ENCODE results near the gene CCDC85B. TPM values are rescaled to one million over a fixed set of nuclear protein-coding genes. Genes with fewer than 3 reads are reported as not detected.

CCDC85B gene
- total and polyA plus RNA-seq, 2 of the 13 experiments (the other 11 are each of a cell fraction or from before 2014, with no cell fraction given): 8.2 to 19.5 TPM

DNA sequence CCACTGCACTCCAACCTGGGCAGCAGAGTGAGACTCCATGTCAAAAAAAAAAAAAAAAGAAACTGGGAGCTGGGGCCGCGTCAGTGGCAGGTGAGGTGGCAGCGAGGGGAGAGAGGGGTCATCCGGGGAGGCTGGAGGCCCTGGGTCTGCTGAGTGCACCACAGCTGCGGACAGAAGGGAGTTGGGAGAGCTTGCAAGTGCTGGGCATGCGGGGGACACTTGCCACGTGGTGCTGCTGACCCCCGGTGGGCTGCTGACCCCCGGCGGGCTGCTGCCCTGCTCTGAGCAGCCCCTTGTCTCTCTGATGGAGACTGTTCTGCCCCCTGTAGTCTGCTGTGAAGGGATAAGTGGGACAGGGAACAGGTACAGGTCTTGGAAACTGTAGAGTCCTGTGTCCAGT is 31.4 kb downstream of the CCDC85B start (continued):
- no peak for TF ChIP-seq TRIM24 (CRISPR knock-in tag; IDR thresholded peaks at IDR 0.05)
- TF ChIP-seq, protein P1, sequence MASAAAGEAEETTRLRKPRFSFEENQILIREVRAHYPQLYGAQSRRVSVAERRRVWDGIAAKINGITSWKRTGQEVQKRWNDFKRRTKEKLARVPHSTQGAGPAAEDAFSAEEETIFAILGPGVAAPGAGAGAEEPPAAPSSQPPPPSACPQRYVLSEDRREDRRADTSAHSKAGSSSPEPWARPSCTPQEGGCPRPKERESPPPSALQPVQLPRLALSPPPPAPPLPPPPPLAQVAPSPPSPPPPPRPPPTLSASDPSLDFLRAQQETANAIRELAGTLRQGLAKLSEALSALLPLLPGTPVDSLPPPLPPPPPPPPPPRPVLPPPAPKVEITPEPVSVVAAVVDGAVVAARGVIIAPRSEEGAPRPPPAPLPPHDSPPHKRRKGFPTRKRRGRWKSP (CRISPR knock-in tag; IDR thresholded peaks at IDR 0.05): no peak
- TF ChIP-seq ZNF605 (CRISPR knock-in tag; IDR thresholded peaks at IDR 0.05): no peak
- no peak for TF ChIP-seq ZNF746 (CRISPR knock-in tag; IDR thresholded peaks at IDR 0.05)
- TF ChIP-seq POLR2AphosphoS5 (IDR thresholded peaks at IDR 0.05; ENCODE audit: low read depth, low read length): no peak
- TF ChIP-seq, protein P2, sequence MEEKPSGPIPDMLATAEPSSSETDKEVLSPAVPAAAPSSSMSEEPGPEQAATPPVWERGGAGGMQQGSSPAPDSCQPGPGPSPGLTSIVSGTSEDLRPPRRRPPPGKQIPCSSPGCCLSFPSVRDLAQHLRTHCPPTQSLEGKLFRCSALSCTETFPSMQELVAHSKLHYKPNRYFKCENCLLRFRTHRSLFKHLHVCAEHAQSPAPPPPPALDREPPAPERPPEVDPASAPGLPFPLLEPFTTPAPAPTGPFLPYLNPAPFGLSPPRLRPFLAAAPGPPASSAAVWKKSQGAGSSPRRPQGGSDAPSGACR (CRISPR knock-in tag; IDR thresholded peaks at IDR 0.05): no peak
- no peak for TF ChIP-seq ZNF850 (CRISPR knock-in tag; conservative IDR thresholded peaks at IDR 0.05)

DNA sequence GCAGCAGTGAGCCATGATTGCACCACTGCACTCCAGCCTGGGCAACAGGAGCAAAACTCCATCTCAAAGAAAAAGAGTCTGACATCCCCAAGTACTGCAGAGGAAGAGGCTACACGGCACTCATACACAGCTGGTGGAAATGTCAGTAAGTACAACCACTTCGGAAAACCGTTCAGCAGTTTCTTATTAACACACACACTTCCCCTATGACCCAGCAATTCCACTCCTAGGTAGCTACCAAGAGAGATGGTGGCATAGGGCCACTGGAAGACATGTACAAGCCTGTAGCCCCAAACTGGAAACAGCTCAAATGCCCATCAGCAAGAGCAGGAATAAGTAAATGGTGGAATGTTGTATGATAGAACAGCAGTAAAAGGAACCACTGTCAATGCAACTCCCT is 32.1 kb downstream of the CCDC85B start:
- 91% methylated on average over 3 of the region's 3 CpGs for WGBS (ENCODE audit: low lambda C conversion rate)
- no peaks in the 10 kb centered on the region for H3K9me3 ChIP-seq (ENCODE audit: low read length)
- no peak overlapping the region for H3K4me2 ChIP-seq (ENCODE audit: low read depth, low read length)
- H3K27me3 ChIP-seq (ENCODE audit: control insufficient read depth in 1 of 2, insufficient read depth in 2 of 2, low read length in 2 of 2): no peaks in the 10 kb centered on the region
- POLR2A ChIA-PET: no interaction called here
- BruUV-seq (replicated peaks): no TSS peak
- peaks cover 11% of the 10 kb centered on the region for H3K79me2 ChIP-seq (ENCODE audit: insufficient read depth, low read length)
- H3K9ac ChIP-seq (ENCODE audit: insufficient read depth, low read depth, low read length): no peak overlapping the region
- FAIRE-seq: no peak
- intact Hi-C loops (cut with micrococcal nuclease; ENCODE audit: unreplicated experiment) (no loop called here), in situ Hi-C loops (cut with HindIII; ENCODE audit: extremely low pct_ligation_motif_present, low pct_unique_long_range_greater_than_20kb) (no loop called here)
- no peak overlapping the region for H3K27ac ChIP-seq (ENCODE audit: extremely low read length, insufficient read depth, low read length)
- CTCF ChIA-PET (ENCODE audit: low intra/inter-chr PET ratio, low total read pairs): no interaction called here
- no peak for DNase-seq (ENCODE audit: low spot score)
- H3K36me3 ChIP-seq (replicated peaks in 1 of 2; ENCODE audit: control insufficient read depth in 1 of 2, insufficient read depth in 2 of 2, low read length in 2 of 2): no peaks in the 10 kb centered on the region; a peak in 1 of 5 replicates
- H2AFZ ChIP-seq (ENCODE audit: low read length): no peak overlapping the region
- no peaks in the 10 kb centered on the region for H4K20me1 ChIP-seq (ENCODE audit: insufficient read depth, low read length)
- peaks cover 22% of the 10 kb centered on the region for H3K4me1 ChIP-seq (ENCODE audit: insufficient read depth, low read length)
- H3K4me3 ChIP-seq (replicated peaks in 1 of 3; ENCODE audit: insufficient read depth in 1 of 3, low read depth in 2 of 3, low read length in 3 of 3): no peak overlapping the region
- no peak for ATAC-seq
- TF ChIP-seq PLRG1 (conservative IDR thresholded peaks at IDR 0.05) (no peak), JUN (CRISPR knock-in tag; IDR thresholded peaks at IDR 0.05) (no peak), PHF5A (CRISPR knock-in tag; IDR thresholded peaks at IDR 0.05; ENCODE audit: low read depth, unreplicated experiment) (no peak), SRY (CRISPR knock-in tag; IDR thresholded peaks at IDR 0.05) (no peak)
- TF ChIP-seq, protein P3, sequence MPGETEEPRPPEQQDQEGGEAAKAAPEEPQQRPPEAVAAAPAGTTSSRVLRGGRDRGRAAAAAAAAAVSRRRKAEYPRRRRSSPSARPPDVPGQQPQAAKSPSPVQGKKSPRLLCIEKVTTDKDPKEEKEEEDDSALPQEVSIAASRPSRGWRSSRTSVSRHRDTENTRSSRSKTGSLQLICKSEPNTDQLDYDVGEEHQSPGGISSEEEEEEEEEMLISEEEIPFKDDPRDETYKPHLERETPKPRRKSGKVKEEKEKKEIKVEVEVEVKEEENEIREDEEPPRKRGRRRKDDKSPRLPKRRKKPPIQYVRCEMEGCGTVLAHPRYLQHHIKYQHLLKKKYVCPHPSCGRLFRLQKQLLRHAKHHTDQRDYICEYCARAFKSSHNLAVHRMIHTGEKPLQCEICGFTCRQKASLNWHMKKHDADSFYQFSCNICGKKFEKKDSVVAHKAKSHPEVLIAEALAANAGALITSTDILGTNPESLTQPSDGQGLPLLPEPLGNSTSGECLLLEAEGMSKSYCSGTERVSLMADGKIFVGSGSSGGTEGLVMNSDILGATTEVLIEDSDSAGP (CRISPR knock-in tag; IDR thresholded peaks at IDR 0.05; ENCODE audit: borderline replicate concordance): no peak
- TF ChIP-seq, protein P4, sequence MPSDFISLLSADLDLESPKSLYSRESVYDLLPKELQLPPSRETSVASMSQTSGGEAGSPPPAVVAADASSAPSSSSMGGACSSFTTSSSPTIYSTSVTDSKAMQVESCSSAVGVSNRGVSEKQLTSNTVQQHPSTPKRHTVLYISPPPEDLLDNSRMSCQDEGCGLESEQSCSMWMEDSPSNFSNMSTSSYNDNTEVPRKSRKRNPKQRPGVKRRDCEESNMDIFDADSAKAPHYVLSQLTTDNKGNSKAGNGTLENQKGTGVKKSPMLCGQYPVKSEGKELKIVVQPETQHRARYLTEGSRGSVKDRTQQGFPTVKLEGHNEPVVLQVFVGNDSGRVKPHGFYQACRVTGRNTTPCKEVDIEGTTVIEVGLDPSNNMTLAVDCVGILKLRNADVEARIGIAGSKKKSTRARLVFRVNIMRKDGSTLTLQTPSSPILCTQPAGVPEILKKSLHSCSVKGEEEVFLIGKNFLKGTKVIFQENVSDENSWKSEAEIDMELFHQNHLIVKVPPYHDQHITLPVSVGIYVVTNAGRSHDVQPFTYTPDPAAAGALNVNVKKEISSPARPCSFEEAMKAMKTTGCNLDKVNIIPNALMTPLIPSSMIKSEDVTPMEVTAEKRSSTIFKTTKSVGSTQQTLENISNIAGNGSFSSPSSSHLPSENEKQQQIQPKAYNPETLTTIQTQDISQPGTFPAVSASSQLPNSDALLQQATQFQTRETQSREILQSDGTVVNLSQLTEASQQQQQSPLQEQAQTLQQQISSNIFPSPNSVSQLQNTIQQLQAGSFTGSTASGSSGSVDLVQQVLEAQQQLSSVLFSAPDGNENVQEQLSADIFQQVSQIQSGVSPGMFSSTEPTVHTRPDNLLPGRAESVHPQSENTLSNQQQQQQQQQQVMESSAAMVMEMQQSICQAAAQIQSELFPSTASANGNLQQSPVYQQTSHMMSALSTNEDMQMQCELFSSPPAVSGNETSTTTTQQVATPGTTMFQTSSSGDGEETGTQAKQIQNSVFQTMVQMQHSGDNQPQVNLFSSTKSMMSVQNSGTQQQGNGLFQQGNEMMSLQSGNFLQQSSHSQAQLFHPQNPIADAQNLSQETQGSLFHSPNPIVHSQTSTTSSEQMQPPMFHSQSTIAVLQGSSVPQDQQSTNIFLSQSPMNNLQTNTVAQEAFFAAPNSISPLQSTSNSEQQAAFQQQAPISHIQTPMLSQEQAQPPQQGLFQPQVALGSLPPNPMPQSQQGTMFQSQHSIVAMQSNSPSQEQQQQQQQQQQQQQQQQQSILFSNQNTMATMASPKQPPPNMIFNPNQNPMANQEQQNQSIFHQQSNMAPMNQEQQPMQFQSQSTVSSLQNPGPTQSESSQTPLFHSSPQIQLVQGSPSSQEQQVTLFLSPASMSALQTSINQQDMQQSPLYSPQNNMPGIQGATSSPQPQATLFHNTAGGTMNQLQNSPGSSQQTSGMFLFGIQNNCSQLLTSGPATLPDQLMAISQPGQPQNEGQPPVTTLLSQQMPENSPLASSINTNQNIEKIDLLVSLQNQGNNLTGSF (CRISPR knock-in tag; IDR thresholded peaks at IDR 0.05): no peak
- TF ChIP-seq, protein P5, sequence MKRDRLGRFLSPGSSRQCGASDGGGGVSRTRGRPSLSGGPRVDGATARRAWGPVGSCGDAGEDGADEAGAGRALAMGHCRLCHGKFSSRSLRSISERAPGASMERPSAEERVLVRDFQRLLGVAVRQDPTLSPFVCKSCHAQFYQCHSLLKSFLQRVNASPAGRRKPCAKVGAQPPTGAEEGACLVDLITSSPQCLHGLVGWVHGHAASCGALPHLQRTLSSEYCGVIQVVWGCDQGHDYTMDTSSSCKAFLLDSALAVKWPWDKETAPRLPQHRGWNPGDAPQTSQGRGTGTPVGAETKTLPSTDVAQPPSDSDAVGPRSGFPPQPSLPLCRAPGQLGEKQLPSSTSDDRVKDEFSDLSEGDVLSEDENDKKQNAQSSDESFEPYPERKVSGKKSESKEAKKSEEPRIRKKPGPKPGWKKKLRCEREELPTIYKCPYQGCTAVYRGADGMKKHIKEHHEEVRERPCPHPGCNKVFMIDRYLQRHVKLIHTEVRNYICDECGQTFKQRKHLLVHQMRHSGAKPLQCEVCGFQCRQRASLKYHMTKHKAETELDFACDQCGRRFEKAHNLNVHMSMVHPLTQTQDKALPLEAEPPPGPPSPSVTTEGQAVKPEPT (CRISPR knock-in tag; IDR thresholded peaks at IDR 0.05; ENCODE audit: low read depth): no peak

Measured in HepG2 (cell line).